Endothelial cell (in vitro differentiated cells): ENCODE measurements around the gene SLAMF8. TPM values are rescaled to one million over a fixed set of nuclear protein-coding genes. Genes with fewer than 3 reads are reported as not detected.

Experiments used
- DNase-seq: peaks from one replicate; pipeline ENCODE4 v3.0.0; 2021; ENCODE audit warnings: low spot score
- H3K27ac Mint-ChIP-seq: one replicate; pipeline ENCODE4 v1.8.0; 2021; ENCODE audit warnings: mixed read lengths, inconsistent platforms; ENCODE audit not compliant: unreplicated experiment
- H3K27me3 Mint-ChIP-seq: one replicate; pipeline ENCODE4 v1.8.0; 2021; ENCODE audit warnings: mild to moderate bottlenecking, moderate library complexity, mixed read lengths, inconsistent platforms; ENCODE audit not compliant: unreplicated experiment
- H3K36me3 Mint-ChIP-seq: one replicate; pipeline ENCODE4 v1.8.0; 2021; ENCODE audit warnings: mild to moderate bottlenecking, low read depth, mixed read lengths, inconsistent platforms; ENCODE audit not compliant: unreplicated experiment
- H3K4me1 Mint-ChIP-seq: one replicate; pipeline ENCODE4 v1.8.0; 2021; ENCODE audit warnings: mild to moderate bottlenecking, mixed read lengths, inconsistent platforms; ENCODE audit not compliant: unreplicated experiment
- H3K4me3 Mint-ChIP-seq: one replicate; pipeline ENCODE4 v1.8.0; 2021; ENCODE audit warnings: mild to moderate bottlenecking, mixed read lengths, inconsistent platforms; ENCODE audit not compliant: unreplicated experiment
- H3K9me3 Mint-ChIP-seq: one replicate; pipeline ENCODE4 v1.8.0; 2021; ENCODE audit warnings: mixed read lengths, inconsistent platforms; ENCODE audit not compliant: unreplicated experiment
- total RNA-seq: library from RNA; stranded (reverse); fragmentation: NEBNext Ultra II Directional; extraction: Animal tissue kit (Norgen Biotek cat#: 25700); gene quantifications from one replicate; pipeline ENCODE4 v1.2.1, GENCODE V29; 2021; ENCODE audit not compliant: unreplicated experiment
- TF ChIP-seq, protein P1 (sequence below): fragments of 200-600 bp; sonication (generic); IDR thresholded peaks from one replicate; pipeline ENCODE4 v1.5.0; 2021; ENCODE audit warnings: antibody characterized with exemption; ENCODE audit not compliant: unreplicated experiment

SLAMF8 gene
- total RNA-seq, 1 donor from 2014 or later: not detected

DNA sequence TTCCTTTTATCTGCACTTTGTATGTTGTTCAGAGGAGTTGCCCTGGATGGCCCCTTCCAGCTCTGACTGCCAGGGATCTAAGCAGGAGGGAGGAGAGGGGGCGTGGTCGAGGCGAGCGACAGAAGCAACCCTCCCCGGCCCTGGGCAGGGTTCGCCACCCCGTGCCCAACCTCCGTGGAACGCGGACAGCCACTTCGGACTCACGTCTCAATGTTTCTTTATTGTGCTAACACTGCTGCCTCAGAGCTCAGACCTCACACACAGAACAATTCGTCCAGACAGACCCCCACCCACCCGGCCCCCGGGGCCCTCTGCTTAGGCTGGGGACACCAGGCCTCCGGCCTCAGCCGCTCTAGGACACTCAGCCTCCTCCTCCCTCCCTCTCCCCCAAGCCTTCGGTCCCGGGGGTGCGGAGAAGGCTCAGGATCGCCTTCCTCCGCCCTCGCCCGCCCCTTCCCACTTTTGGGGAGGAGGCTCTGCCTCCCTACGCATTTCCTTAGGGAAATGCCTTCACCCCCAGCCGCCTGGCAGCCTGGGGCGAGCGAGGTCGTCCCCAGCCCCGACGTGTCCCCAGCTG lies 27.5 kb downstream of the SLAMF8 start:
- Mint-ChIP-seq H3K27ac (no peak overlapping the region), H3K4me1 (peaks cover 12% of the 10 kb centered on the region), H3K36me3 (no peaks in the 10 kb centered on the region), H3K9me3 (no peaks in the 10 kb centered on the region), H3K27me3 (peaks cover 13% of the 10 kb centered on the region), H3K4me3 (peak overlapping the region; percentile 89)
- TF ChIP-seq, protein P1, sequence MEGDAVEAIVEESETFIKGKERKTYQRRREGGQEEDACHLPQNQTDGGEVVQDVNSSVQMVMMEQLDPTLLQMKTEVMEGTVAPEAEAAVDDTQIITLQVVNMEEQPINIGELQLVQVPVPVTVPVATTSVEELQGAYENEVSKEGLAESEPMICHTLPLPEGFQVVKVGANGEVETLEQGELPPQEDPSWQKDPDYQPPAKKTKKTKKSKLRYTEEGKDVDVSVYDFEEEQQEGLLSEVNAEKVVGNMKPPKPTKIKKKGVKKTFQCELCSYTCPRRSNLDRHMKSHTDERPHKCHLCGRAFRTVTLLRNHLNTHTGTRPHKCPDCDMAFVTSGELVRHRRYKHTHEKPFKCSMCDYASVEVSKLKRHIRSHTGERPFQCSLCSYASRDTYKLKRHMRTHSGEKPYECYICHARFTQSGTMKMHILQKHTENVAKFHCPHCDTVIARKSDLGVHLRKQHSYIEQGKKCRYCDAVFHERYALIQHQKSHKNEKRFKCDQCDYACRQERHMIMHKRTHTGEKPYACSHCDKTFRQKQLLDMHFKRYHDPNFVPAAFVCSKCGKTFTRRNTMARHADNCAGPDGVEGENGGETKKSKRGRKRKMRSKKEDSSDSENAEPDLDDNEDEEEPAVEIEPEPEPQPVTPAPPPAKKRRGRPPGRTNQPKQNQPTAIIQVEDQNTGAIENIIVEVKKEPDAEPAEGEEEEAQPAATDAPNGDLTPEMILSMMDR: no peak
- peak; percentile 45 for DNase-seq

DNA sequence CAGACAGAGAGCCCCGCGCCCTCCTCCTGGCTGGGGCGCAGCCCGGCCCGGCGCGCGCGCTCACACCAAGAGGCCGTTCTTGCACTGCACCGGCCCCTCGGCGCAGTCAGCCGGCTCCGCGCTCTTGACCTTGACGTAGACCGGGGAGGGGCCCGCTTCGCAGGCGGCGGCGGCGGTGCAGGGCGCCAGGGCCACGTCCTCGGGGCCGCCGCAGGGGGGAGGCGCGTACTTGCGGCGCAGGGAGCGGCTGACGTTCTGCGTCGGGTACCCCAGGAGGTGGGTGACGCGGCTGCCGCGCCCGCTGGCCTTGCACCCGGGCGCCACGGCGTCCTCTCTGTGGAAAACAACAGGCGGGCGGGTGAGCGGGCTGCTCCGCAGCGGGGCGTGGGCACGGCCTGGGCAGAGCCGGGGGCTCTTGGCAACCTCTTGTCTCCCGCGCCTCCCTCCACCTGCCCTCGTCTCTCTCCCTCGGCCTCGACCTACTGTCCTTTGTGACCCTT lies 28.1 kb downstream of the SLAMF8 start:
- Mint-ChIP-seq H3K27ac (peak overlapping the region; percentile 17), H3K36me3 (no peaks in the 10 kb centered on the region), H3K27me3 (peaks cover 13% of the 10 kb centered on the region), H3K4me1 (peaks cover 12% of the 10 kb centered on the region), H3K4me3 (peak overlapping the region; percentile 72), H3K9me3 (no peaks in the 10 kb centered on the region)
- DNase-seq: peak; percentile 35
- TF ChIP-seq, protein P1: no peak

DNA sequence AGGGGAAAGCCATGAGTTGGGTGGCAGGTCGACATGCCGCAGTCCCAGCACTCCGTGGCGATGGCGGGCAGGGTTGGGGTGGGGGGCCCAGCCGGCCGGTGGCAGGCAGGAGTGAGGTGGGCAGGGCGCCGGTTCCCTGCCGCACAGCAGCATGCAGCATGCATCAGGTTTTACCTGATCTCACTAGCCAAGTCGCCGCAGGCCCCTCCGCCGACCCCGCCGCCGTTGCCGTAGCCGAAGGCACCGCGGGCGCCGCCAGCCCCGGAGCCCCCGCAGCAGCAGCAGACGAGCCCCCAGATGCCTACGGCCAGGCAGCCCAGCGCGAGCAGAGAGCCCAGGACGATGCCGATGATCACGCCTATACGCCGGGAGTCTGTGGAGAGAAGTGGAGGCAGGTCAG lies 29.0 kb downstream of the SLAMF8 start:
- H3K27ac Mint-ChIP-seq: no peak overlapping the region
- no peak for DNase-seq
- H3K4me3 Mint-ChIP-seq: no peak overlapping the region
- no peaks in the 10 kb centered on the region for H3K36me3 Mint-ChIP-seq
- H3K27me3 Mint-ChIP-seq: peaks cover 13% of the 10 kb centered on the region
- H3K4me1 Mint-ChIP-seq: peaks cover 7% of the 10 kb centered on the region
- no peaks in the 10 kb centered on the region for H3K9me3 Mint-ChIP-seq
- TF ChIP-seq, protein P1: no peak

DNA sequence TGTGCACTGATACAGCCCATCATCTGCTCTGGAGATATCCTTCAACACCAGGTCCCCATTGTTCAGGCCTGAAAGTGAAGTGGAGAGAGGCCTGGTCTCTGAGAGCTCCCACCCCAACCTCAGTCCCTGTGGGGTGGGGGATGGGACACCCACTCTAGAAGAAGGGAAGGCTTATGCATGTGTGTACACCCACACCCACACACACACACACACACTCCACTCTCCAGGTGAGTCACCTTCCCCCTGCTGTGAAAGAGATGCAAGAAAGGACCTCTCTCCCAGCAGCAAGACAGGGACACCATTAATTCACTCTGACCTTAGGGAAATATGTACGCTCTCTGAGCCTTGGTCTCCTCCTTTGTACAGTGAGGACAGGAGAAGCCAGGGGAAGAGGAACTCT lies 29.9 kb downstream of the SLAMF8 start:
- Mint-ChIP-seq H3K4me3 (peak overlapping the region; percentile 27), H3K27ac (no peak overlapping the region), H3K9me3 (no peaks in the 10 kb centered on the region), H3K4me1 (peaks cover 7% of the 10 kb centered on the region), H3K36me3 (no peaks in the 10 kb centered on the region), H3K27me3 (peaks cover 13% of the 10 kb centered on the region)
- DNase-seq: no peak
- TF ChIP-seq, protein P1: no peak

DNA sequence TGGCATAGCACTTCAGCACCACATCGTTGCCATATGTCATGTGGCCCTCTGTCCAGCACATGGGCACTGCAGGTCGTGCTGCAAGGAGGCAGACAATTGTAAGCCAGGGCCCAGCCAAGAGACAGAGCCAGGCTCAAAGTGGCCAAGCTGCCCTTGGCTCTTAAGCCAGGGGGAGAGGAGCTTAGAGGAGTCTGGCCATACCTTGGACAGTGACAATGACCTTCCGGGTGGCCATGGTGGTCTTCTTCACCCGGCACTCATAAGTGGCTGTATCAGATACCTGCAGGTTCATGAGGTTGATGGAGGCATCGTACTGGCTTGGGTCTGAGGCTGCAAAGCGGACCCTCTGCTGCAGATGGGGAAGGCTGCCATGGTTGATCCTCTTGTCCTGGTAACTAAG lies 31.2 kb downstream of the SLAMF8 start:
- TF ChIP-seq, protein P1: no peak
- Mint-ChIP-seq H3K36me3 (no peaks in the 10 kb centered on the region), H3K4me1 (peaks cover 7% of the 10 kb centered on the region), H3K9me3 (no peaks in the 10 kb centered on the region), H3K27me3 (peaks cover 13% of the 10 kb centered on the region), H3K27ac (no peak overlapping the region), H3K4me3 (no peak overlapping the region)
- no peak for DNase-seq
